IPS-18c (cell line): ENCODE data around the gene PCDHGB7.
"Not testable (repeated sequence)": the region's sequence is repeated elsewhere in the genome, so short reads cannot be mapped to it uniquely, and the experiment has no call there.

Experiments
- H3K4me3 ChIP-seq: 2 replicates; pipeline ENCODE4 v1.7.0; 2013; ENCODE audit warnings: low read depth, mild to moderate bottlenecking, low read length, moderate library complexity; ENCODE audit not compliant: insufficient read depth
- H3K9me3 ChIP-seq: one replicate; pipeline ENCODE4 v1.6.1; 2013; ENCODE audit warnings: mild to moderate bottlenecking, low read length, moderate library complexity; ENCODE audit not compliant: control insufficient read depth, insufficient read depth

PCDHGB7 gene

GRCh38 chr5:141414548-141415274 is 2.8 kb upstream of the PCDHGB7 start:
- H3K9me3 ChIP-seq, result peaks cover 15% of the 10 kb centered on the region
- not testable (repeated sequence) for H3K4me3 ChIP-seq

GRCh38 chr5:141415275-141415618 is 2.2 kb upstream of the PCDHGB7 start:
- peaks cover 17% of the 10 kb centered on the region for H3K9me3 ChIP-seq
- H3K4me3 ChIP-seq, result not testable (repeated sequence)

- Histone ChIP-seq H3K4me3 (no peak overlapping the region), H3K9me3 (peaks cover 17% of the 10 kb centered on the region)
Observed at GRCh38 chr5:141419074-141419880, 1.8 kb downstream of the PCDHGB7 start.

GRCh38 chr5:141420855-141421488 is 3.5 kb downstream of the PCDHGB7 start, which contains the start of gene PCDHGA11:
PCDHGA11 (plus strand) TSS chr5:141421051; CDS start chr5:141421228, 177 bp downstream.
- Histone ChIP-seq H3K4me3 (no peak within 1 kb of the TSS), H3K9me3 (peaks cover 13% of the 10 kb centered on the region)

- peaks cover 15% of the 10 kb centered on the region for H3K9me3 ChIP-seq
- no peak overlapping the region for H3K4me3 ChIP-seq
Observed at GRCh38 chr5:141421489-141421855, 4.0 kb downstream of the PCDHGB7 start.

- H3K9me3 ChIP-seq, result peaks cover 19% of the 10 kb centered on the region
- no peak overlapping the region; the same call in 1 of the 2 replicates for H3K4me3 ChIP-seq
Observed at GRCh38 chr5:141422742-141423291, 5.3 kb downstream of the PCDHGB7 start.

- H3K9me3 ChIP-seq, result peaks cover 14% of the 10 kb centered on the region
- H3K4me3 ChIP-seq, result no peak overlapping the region
Observed at GRCh38 chr5:141427783-141428426, 10.4 kb downstream of the PCDHGB7 start.

GRCh38 chr5:141430332-141431113 is 13.0 kb downstream of the PCDHGB7 start, which contains the start of gene PCDHGA12:
PCDHGA12 (plus strand) TSS chr5:141430507; CDS start chr5:141430760, 253 bp downstream.
- no peak within 1 kb of the TSS; the same call in 1 of the 2 replicates for H3K4me3 ChIP-seq
- H3K9me3 ChIP-seq, result peaks cover 16% of the 10 kb centered on the region

- Histone ChIP-seq H3K4me3 (no peak overlapping the region; the same call in 1 of the 2 replicates), H3K9me3 (peaks cover 16% of the 10 kb centered on the region)
Observed at GRCh38 chr5:141431286-141431685, 13.8 kb downstream of the PCDHGB7 start.

GRCh38 chr5:141432308-141432707 is 14.8 kb downstream of the PCDHGB7 start:
- peaks cover 10% of the 10 kb centered on the region for H3K9me3 ChIP-seq
- H3K4me3 ChIP-seq, result not testable (repeated sequence)

- H3K4me3 ChIP-seq, result not testable (repeated sequence)
- peaks cover 10% of the 10 kb centered on the region for H3K9me3 ChIP-seq
Observed at GRCh38 chr5:141432726-141433125, 15.2 kb downstream of the PCDHGB7 start.

GRCh38 chr5:141434006-141434405 is 16.5 kb downstream of the PCDHGB7 start:
- H3K9me3 ChIP-seq, result peaks cover 10% of the 10 kb centered on the region
- no peak overlapping the region for H3K4me3 ChIP-seq

- no peak overlapping the region for H3K4me3 ChIP-seq
- H3K9me3 ChIP-seq, result peaks cover 4% of the 10 kb centered on the region
Observed at GRCh38 chr5:141437221-141437620, 19.7 kb downstream of the PCDHGB7 start.

GRCh38 chr5:141439411-141440141 is 22.1 kb downstream of the PCDHGB7 start:
- Histone ChIP-seq H3K9me3 (peaks cover 2% of the 10 kb centered on the region), H3K4me3 (no peak overlapping the region)

GRCh38 chr5:141440341-141440740 is 22.9 kb downstream of the PCDHGB7 start:
- Histone ChIP-seq H3K4me3 (no peak overlapping the region), H3K9me3 (peaks cover 2% of the 10 kb centered on the region)
